ENCODE measurements around the gene TMEM91.

The TMEM91 gene

GRCh38 chr19:41412953-41413352 is 36.6 kb downstream of the TMEM91 start:
- no peak for DNase-seq

GRCh38 chr19:41413947-41414346 is 37.6 kb downstream of the TMEM91 start:
- no peak for DNase-seq

DNA sequence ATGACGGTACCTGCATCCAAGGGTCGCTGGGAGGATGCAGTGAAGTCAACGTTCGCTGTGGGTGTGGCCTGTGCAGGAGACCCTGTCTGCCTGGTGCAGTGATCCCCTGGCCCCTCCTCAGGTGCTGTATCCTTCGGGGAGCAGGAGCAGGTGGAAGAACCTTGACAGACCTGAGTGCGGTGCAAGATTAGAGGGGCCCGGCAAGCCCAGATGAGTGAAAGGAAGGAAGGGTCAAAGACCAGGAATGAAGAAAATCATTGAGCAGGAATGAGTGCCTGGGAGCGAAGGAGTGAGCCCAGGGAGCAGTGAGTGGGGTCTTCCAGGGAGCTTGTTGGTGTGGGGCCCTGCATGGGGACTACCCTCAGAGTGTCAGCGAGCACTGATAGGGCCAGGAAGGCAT is 38.1 kb downstream of the TMEM91 start:
- no peak for DNase-seq

DNA sequence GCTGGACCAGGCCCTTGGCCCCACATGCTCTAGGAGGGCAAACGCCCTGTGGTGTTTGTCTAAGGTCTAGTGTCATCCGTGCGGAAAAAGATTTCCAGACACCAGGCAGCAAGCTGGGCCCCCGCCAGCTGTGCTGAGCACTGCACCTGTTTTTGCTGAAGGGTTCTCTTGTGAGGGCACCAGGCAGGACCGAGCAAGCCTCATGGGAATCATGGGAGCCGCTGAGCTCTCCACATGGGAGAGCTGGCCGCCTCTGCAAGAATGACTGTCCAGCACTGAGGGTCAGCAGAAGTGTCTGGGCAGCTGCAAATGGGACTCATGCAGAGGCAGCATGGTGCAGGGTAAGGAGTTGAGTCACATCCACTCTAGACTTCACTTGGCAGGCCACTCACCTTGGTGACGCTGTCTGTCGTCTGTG is 38.8 kb downstream of the TMEM91 start:
- DNase-seq, result no peak

DNA sequence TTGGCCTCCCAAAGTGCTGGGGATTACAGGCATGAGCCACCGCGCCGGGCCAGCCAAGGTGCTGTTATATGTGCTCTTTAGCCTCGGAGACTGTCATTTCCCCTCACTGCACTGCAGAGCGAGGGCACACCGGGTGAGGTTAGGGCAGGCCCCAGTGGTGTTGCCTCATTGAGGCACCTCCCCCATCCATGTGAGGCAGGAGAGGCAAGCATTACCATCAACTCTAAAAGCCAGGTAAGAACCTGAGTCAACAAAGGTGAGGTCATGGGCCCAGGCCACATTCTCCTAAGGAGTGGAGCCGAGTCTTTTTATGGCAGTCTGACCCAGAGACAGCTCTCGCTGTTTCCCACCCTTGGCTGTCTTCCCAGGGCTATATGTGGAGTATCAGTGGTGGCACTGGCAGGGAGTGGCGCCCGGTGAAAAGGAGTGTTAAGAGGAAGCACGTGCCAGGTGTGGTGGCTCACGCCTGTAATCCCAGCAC is 39.9 kb downstream of the TMEM91 start:
- DNase-seq, result no peak

DNA sequence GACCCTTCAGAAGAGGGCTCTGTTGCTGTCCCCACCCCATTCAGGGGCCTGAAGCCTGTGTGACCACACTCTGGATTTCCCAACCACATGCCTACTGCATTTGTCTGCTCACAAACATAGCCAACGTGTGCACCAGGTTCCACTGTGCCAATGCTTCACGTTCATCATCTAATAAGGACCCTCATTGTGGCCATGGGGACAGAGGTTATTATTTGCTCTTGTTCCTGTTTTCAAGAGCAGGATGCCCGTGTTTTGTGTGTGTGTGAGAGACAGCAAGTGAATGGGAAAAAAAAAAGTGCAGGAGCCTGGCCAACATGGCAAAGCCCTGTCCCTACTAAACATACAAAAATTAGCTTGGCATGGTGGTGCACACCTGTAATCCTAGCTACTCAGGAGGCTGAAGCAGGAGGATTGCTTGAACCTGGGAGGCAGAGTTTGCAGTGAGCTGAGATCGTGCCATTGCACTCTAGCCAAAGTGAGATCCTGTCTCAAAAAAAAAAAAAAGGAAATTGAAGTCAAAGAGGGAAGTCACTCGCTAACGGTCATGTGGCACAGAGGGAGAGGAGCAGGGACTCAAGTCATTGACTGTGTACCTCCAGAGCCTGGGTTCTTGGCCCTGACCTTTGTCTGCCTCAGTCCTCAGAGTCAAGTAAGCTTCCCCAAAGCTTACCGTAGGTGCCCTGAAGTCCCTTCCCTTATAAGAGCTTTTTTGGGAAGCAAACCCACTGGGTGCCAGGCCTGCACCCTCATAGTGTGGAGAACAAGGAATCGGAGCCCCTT is 44.0 kb downstream of the TMEM91 start:
- no peak for DNase-seq

- no peak for DNase-seq
These were observed 45.0 kb downstream of the TMEM91 start for GRCh38 chr19:41421314-41421713.

GRCh38 chr19:41421973-41422372 is 45.6 kb downstream of the TMEM91 start:
- DNase-seq, result no peak

- no peak for DNase-seq
These were observed 46.1 kb downstream of the TMEM91 start for GRCh38 chr19:41422456-41422855.

GRCh38 chr19:41422955-41423354 is 46.6 kb downstream of the TMEM91 start:
- DNase-seq, result no peak

DNA sequence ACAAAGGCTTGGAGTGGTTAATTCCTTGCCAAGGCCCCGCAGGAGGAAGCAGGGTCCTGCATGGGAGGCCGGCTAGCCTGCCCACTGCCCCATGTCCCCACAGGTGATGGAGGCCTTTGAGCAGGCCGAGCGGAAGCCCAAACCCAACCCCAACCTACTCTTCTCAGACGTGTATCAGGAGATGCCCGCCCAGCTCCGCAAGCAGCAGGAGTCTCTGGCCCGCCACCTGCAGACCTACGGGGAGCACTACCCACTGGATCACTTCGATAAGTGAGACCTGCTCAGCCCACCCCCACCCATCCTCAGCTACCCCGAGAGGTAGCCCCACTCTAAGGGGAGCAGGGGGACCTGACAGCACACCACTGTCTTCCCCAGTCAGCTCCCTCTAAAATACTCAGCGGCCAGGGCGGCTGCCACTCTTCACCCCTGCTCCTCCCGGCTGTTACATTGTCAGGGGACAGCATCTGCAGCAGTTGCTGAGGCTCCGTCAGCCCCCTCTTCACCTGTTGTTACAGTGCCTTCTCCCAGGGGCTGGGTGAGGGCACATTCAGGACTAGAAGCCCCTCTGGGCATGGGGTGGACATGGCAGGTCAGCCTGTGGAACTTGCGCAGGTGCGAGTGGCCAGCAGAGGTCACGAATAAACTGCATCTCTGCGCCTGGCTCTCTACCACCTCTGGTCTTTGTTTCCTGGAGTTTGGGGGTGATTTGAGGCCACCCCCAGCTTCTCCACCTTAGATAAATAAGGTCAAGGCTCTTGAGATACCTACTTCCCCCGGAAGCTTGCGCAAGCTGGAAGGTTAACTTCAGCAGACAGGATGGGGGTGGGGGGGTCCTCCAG is 48.2 kb downstream of the TMEM91 start:
- DNase-seq, result no peak

DNA sequence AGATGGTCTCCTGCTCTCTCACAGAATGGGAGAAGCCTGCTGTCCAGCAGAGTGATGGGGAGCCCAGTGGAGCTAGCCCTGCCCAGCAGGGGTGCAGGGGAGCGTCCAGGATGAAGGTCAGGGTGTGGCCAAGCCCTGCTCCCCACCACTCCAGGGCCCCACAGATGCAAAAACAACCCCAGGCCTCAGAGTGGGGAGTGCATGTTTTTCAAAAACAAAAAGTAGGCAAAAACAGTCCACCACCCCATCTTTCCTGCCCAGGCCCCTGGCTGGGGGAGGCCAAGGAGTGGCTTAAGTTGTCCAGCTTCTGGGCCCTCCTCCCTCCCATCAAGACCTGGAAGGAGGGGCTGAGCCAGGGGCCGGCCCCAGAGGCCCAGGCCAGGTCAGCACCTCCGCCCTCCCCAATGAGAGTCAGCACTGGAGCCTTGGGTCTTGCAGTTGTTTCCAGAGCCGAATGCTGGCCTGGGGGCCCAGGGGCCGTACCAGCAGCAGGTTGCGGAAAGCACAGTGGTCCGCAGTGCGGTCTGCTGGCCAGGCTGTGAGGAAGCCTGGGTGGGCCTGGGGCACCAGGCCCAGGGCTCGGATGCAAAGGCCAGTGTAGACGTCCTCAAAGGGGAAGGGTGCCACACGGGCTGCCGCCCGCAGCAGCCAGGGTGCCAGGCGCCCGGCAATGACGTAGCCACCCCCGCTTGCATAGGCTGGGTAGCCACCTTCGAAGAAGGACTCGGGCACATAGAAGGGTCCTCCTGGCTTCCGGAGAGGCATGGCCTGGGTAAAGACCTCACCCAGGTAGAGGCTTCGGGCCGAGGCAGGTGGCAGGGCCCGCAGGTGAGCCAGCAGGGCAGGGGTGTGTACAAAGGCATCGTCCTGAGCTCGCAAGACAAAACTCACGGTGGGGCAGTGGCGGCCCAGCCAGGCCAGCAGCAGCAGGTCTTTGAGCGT is 49.1 kb downstream of the TMEM91 start:
- DNase-seq, result no peak

DNA sequence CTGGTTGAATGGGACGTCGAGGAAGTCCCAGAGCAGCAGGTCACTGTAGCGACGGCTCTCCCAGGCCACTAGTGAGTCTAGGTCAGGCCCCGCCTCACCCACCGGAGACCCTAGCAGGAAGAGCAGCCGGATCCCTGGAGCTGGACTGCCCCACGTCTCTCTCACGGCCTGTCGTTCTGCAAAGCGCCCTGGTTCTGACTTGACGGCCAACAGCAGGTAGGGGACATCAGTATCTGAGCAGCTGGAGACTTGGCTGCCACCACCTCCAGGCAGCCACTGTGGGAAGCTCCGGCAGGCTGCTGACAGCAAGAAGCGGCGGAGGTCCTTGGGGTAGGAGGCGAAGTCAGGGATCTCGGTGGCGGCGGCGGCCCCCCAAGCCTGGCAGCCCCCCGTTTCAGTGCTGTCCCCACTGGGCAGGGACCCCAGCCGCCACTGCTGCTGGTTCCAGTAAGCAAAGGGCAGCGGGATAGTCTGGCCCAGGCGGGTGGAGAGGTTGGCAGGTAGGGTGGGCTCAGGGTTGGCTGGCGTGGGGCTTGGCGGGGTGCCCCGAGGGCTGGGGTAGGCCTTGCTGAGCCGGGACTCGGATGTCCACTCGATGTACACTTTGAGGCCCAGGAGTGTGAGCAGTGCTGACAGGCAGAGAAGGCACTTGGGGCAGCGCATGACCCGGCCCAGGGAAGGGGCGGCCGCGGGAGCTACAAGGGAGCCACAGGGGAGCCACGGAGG is 49.9 kb downstream of the TMEM91 start:
- DNase-seq, result no peak

- no peak for DNase-seq
These were observed 50.8 kb downstream of the TMEM91 start, which contains the start of gene B3GNT8 for GRCh38 chr19:41426952-41427646. Gene B3GNT8, minus strand, starts transcription at chr19:41427374. Its CDS starts 596 bp downstream, at chr19:41426778.

DNA sequence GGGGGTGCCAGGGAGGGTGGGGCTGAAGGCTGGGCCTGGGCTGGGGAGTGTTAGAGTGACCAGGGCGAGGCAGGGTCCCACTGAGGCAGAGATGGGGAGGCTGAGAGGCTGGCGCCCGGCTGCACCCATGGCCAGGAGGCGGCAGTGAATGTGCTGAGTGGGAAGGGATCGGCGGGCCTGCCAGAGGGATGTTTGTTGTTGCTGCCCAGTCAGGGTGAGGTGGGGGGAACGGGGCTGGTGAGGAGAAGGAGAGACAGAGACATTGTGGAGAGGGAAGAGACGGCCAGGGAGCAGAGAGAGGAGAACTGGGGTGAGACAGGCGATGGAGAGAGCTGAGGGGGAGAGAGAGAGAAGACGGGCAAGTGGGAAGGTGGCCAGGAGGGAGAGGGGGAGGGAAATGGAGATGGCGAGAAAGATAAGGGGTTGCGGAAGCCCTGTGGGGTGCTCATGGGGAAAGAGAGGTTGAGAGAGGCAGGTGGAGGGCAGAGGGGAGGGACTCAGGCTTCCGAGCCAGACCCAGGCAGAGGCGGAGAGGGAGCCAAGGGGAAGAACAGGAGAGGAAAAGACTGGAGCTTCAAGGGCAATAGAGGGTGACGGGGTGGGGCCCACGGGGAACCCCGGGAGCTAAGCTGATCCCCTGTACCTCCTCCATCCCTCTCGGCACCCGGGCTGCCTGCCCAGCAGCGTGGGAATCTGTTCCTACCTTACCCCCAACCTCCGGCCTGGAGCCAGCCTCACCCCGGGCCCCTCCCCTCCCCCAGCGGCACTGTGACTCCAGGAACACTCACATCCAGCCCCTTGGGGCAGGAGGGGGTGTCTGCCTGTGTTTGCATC is 51.5 kb downstream of the TMEM91 start:
- DNase-seq, result no peak

DNA sequence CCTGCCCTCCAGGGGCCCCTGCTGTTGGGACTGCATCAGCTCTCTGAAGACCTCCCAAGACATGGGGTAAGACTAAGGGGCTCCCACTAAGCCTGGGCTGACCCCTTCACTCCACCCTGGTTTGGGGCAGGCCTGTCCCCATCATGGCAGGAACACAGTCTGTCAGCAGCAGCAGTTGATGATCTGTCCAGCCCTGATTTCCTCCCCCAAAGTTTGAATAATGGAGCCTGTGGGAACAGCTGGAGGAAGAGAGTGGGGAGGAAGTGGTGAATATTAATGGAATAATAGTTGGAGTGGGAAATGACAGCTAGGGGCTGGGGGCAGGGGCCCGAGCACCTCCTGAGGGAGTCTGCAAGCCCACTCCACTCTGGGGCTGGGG is 52.1 kb downstream of the TMEM91 start:
- no peak for DNase-seq

DNA sequence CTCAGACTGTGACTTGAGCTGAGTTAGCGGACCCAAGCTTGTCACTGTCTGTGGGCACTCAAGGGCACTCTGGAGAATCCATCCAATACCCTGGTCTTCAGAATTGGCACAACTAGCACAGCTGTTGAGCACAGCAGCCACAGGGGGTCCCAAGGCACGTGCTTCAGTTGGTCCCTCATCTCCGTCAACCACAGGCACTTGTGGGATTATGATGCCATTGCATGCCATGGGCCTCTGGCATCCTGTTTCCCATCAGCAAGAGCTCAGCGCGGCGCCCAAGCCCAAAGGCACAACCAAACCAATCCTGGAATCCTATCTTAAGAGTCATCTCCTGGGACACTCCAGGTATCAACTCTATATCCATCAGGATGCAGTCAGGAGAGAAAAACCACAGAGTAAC is 54.6 kb downstream of the TMEM91 start:
- no peak for DNase-seq

DNA sequence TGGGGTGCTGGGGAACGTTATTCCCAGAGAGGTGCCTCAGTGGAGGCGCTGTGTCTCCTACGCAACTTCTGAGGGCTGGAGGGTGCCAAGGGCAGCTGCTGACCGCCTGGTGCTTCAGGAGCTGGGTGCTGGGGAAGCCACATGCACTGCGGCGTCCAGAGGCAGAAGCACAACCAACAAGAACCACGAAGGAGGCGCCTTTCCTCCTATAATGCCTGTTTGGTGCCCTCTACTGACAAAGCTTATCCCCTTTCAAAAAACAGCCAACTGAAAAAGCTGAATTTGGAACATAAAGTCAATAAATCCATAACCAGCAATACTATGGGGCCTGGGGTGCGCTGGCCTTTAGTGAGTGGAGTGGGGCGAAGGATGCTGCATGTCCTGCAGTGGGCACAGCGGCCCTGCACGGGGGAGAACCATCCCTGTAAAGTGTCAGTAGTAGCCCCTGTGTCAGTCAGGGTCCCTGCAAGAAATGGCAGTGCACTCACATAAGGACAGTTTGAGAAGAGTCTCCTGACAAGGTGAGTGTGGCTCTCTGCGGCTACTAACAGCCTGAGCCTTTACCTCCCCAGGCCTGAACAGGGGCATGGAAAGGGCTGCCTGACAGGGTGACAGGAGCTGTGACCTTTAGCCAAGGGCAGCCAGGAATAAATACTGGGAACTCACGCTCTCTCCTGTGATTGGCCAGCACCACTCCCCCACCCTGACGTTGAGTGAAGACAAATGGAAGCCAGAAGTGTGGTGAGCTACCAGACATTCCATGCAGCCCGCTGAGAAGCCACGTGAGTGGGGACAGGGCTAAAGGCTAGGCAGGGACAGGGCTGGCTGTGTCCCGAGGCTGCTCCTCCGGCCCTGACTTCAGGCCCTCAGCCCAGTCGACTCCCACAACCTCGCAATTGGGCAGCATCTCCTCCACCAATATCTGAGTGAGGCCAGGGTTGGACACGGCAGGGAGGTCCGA is 55.4 kb downstream of the TMEM91 start:
- no peak for DNase-seq

DNA sequence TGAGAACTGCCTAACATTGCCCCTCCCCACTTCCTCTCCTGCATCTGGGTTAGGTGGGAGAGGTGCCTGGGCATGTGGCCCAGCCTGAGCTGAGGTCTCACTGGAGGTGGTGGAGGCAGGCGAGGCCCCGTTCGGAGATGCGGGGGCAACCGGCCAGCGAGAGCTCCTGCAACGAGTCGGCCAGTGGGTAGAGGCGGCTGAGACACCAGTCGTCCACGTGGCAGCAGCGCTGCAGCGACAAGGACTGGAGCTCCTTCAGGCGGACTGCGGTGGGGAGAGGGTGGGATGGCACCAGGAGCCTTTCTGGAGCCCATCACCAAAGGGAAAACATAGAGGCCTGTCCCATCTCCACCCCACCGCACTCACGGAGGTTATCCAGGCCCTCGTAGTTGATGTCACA is 56.8 kb downstream of the TMEM91 start:
- DNase-seq, result no peak

Data from COR-L47 (cell line).